ENCODE data around the gene SEMA5A. TPM values are rescaled to one million over a fixed set of nuclear protein-coding genes. Genes with fewer than 3 reads are reported as not detected.

Gene SEMA5A
- total and polyA plus RNA-seq, 2 of the 8 experiments (the other 6 are each of a cell fraction or from before 2014, with no cell fraction given), result 5.3 to 8.9 TPM

GRCh38 chr5:9507974-9508373 is 37.9 kb downstream of the SEMA5A start:
- FAIRE-seq (no peak), DNase-seq (ENCODE audit: low read depth in 1 of 2, low spot score in 2 of 2) (no peak)
- no peaks in the 10 kb centered on the region for H3K27me3 ChIP-seq (replicated peaks in 1 of 4; ENCODE audit: control insufficient read depth in 3 of 4, extremely low read depth in 1 of 4, insufficient read depth in 3 of 4, low read length in 3 of 4)
- H2AK5ac ChIP-seq (ENCODE audit: low read depth, low read length), result no peak overlapping the region
- H3K9me3 ChIP-seq (ENCODE audit: insufficient read depth in 2 of 2, low read depth in 1 of 2, low read length in 1 of 2), result no peaks in the 10 kb centered on the region
- H2AFZ ChIP-seq (ENCODE audit: low read length), result no peak overlapping the region
- H2BK5ac ChIP-seq (ENCODE audit: low read depth, low read length), result no peak overlapping the region
- no peak overlapping the region for H3K18ac ChIP-seq (ENCODE audit: extremely low read depth, low read length)
- no peak overlapping the region for H4K5ac ChIP-seq (ENCODE audit: insufficient read length, low read depth, low read length)
- H4K20me1 ChIP-seq (replicated peaks in 1 of 2; ENCODE audit: control insufficient read depth in 1 of 2, insufficient read depth in 2 of 2, low read length in 2 of 2), result no peaks in the 10 kb centered on the region
- no peak overlapping the region for H3K4ac ChIP-seq (replicated peaks; ENCODE audit: insufficient read length, low read depth, low read length)
- no peak overlapping the region for H3K4me2 ChIP-seq (ENCODE audit: insufficient read depth in 1 of 2, low read depth in 2 of 2, low read length in 2 of 2)
- H3K23ac ChIP-seq (ENCODE audit: insufficient read length), result no peak overlapping the region
- 96% methylated on average over 6 of the region's 6 CpGs; no CpG with 5 or more reads in 1 of the 2 experiments for WGBS, 2 experiments (ENCODE audit: extremely low coverage in 1 of 2, insufficient coverage in 1 of 2, insufficient read length in 1 of 2, insufficient replicate concordance in 2 of 2, low coverage in 1 of 2, low lambda C conversion rate in 2 of 2, missing lambda C conversion rate in 1 of 2)
- no peak overlapping the region for H2BK20ac ChIP-seq (ENCODE audit: low read length)
- ChIA-PET POLR2A (ENCODE audit: partially characterized antibody) (no interaction called here), CTCF (ENCODE audit: partially characterized antibody) (interaction anchor here (0.8 to 2.1 kb wide), 2 partner anchors 10 kb away, joined by 3 to 8 read pairs; no protein-coding TSS in a partner anchor)
- H3K36me3 ChIP-seq (ENCODE audit: control insufficient read depth in 2 of 4, insufficient read depth in 4 of 4, low read length in 3 of 4), result no peaks in the 10 kb centered on the region
- H2BK120ac ChIP-seq (replicated peaks; ENCODE audit: low read depth, low read length), result no peak overlapping the region
- no peaks in the 10 kb centered on the region for H3K4me1 ChIP-seq (replicated peaks in 1 of 4; ENCODE audit: control insufficient read depth in 3 of 4, insufficient read depth in 4 of 4, low read length in 3 of 4)
- H3K14ac ChIP-seq (ENCODE audit: insufficient read length), result no peak overlapping the region
- no peak overlapping the region for H3K9ac ChIP-seq (replicated peaks in 1 of 4; ENCODE audit: extremely low read depth in 1 of 4, low read depth in 3 of 4, low read length in 3 of 4)
- no peaks in the 10 kb centered on the region for H3K23me2 ChIP-seq (ENCODE audit: low read depth, low read length)
- H2BK15ac ChIP-seq (ENCODE audit: low read length), result no peak overlapping the region
- H3K27ac ChIP-seq (ENCODE audit: low read depth, low read length), result no peak overlapping the region
- no peak overlapping the region for H2BK12ac ChIP-seq (ENCODE audit: low read depth, low read length)
- H3K56ac ChIP-seq (replicated peaks; ENCODE audit: insufficient read length, low read depth, low read length), result no peak overlapping the region
- H3K4me3 ChIP-seq (ENCODE audit: extremely low read depth in 1 of 4, insufficient read depth in 2 of 4, low read depth in 3 of 4, low read length in 4 of 4), result no peak overlapping the region
- no peak overlapping the region for H4K91ac ChIP-seq (replicated peaks; ENCODE audit: insufficient read length, low read length)
- no peak overlapping the region for H4K8ac ChIP-seq (ENCODE audit: extremely low read depth, insufficient read depth, low read length)
- no peaks in the 10 kb centered on the region for H3K79me2 ChIP-seq (ENCODE audit: control insufficient read depth in 1 of 2, insufficient read depth in 2 of 2, low read length in 2 of 2)
- no peaks in the 10 kb centered on the region for H3K79me1 ChIP-seq (ENCODE audit: low read depth, low read length)
- TF ChIP-seq POU5F1 (IDR thresholded peaks at IDR 0.05; ENCODE audit: low read depth, low read length) (no peak), EGR1 (IDR thresholded peaks at IDR 0.05; ENCODE audit: borderline replicate concordance, low read depth, low read length) (no peak)

Data from H1 (cell line).